Activated T-cell treated with anti-CD3 and anti-CD28 coated beads, Interleukin-2, amount 50 U/mL, for 48 hours (primary cell): ENCODE results near the gene MYO1A.
A peak's percentile ranks its signal among the peaks of the same experiment; 100 is the strongest.

Experiments used
- DNase-seq, 2 experiments: peaks; one replicate each; pipeline ENCODE4 v3.0.0-alpha.2; 2020

The MYO1A gene

DNA sequence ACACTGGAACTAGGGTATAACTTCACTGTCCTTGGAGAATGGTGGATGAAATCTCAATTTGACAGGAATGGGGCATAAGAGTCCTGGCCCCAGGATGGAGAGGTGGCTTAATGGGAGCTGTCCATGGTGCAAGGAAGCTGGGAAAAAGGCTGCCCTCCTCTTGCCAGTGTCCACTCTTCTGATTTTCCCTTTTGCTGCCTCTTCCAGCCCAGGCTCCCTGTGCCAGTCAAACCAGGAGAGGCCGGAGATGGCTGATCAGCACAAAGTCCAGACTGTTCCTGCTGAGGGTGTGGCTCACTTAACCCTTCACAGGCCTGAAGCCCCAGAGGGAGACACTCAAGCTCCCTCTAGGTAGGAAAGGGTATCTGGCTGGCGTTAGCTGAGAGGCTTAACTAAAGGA is at the start of gene MYO1A:
MYO1A (minus strand) TSS at position 240 of the 400 bp plus-strand sequence. CDS start 1,806 bp downstream, outside the sequence.
- no peak for DNase-seq

DNA sequence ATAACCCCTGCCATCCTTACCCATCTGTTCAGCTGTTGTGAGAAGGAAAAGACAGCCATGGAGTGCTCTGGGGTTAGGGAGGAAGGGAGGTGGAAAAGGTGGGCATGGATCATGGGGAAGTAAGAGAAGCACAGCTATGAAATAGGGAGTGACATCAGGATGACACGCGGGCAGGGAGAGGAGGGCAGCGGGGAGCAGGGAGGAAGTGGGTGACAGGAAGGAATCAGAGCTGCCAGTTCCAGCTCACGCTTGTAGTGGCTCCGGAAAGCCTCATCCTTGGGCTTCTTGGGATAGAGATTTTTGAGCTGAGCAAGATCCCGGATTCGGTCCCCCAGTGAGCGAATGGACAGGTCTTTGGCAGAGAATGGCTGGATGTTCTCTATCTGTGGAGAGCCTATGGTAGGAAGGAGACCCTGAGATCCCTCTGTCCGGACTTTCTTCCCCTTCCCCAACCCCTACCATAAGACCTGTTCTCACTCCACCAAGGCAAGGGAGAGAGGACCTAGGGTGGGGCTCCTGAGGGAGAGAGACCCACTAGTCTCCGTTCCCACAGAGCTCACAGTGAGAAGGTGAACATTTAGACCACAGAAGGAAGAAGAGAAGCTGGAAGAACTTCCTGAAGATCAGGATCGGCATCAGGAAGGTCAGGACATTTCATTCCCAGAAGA is 49.3 kb upstream of the MYO1A start:
- no peak for DNase-seq

DNA sequence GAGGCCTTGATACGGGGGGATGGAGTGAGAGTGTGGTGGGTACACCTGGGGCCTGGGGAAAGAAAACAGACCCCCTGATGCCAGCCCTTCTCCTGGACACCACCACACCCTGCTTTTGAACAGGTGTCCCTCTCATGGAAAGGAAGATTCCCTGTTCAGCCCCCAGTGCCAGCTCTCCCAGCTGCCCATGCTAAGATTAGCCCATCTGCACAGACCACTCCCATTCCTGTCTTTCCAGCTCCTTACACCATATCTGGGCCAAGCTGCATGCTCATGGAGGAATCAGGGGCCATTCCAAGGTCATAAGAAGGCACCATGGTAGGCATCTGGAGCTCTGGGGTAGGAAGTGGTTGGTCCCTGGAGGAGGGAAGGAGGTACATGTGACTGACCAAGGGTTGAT is 48.6 kb upstream of the MYO1A start:
- no peak for DNase-seq

DNA sequence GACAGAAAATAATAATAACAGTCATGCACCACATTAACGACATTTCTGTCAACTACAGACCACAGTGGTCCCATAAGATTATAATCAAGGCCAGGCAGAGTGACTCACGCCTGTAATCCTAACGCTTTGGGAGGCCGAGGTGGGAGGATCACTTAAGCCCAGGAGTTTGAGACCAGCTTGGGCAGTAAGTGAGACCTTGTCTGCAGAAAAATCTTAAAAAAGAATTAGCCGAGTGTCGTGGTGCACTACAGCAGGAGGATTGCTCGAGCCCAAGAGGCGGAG is 47.6 kb upstream of the MYO1A start:
- DNase-seq, result no peak

DNA sequence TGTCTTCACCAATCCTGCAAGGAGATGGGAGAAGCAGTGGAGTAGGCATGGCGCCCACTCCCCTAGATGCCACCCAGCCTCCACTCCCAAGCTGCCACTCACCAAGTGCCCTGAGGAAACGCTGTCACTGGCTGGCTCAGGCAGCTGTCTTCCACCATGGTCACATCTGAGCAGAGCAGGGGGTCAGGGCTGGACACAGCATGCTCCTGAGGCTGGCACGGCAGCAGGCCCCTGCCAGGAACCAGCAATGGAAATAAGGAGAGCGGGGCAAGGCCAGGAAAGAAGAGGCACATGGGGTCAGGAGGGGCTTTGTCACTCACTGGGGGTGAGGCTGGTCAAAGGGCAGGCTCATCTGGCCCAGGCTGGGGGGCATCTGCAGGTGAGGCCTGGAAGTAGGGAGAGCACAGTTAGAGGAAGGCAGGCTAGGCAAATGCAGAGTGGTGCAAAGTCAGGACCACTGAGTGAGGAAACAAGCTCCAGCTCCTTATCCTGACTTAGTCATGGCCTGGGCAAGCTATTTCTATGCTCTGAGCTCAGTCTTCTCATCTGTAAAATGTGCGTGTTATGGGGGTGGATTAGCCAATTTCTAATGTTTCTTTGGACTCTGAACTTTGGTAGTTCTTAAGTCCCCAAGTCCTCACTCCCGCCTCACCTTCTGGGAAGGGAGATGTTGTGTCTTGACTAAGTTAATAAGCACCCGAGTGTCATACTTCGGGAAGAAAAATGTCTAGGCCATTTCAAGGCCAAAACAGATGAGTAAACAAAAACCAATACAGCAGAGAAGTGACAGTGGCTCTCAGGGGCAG is 47.0 kb upstream of the MYO1A start:
- DNase-seq, result no peak

DNA sequence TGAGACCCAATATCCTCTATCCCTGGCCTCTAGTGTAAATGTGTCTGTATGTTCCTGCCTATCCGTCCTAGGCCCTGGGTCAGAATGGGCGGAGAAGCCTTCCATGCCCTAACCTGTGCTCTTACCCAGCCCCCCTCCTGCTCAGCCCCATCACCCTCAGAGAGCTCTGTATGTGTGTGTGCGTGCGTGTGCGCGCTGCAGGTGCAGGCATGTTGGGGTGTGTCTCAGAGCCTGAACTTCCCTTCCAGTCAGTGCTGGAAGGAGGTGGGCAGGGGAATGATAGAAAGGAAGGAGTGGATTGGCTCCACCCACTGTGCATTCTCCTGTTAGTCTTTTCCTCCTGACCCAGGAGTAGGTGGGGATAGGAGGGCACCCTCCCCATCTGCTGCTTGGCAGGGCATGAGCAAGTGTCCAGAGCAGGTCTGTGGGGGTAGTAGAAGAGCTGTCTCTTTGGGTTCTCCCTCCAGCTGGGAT is 46.2 kb upstream of the MYO1A start:
- DNase-seq, result no peak

DNA sequence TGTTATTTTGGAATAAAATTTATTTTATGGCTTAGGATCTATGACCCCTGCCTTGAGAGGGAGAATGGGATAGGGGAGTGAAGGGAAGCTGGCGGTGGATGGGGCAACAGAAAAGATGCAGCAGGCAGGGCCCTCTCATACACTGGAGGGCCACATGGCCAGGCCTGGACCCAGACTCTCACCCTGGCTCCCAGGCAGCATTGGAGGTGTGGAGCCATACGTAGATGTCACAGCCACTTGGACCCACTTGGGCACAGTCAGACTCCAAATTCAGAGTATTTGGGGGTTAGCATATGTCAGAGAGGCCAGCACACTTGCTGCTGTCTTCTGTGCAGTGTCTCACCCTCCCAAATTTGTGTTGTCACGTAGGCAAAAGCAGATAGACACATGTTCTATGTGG is 45.5 kb upstream of the MYO1A start:
- no peak for DNase-seq

DNA sequence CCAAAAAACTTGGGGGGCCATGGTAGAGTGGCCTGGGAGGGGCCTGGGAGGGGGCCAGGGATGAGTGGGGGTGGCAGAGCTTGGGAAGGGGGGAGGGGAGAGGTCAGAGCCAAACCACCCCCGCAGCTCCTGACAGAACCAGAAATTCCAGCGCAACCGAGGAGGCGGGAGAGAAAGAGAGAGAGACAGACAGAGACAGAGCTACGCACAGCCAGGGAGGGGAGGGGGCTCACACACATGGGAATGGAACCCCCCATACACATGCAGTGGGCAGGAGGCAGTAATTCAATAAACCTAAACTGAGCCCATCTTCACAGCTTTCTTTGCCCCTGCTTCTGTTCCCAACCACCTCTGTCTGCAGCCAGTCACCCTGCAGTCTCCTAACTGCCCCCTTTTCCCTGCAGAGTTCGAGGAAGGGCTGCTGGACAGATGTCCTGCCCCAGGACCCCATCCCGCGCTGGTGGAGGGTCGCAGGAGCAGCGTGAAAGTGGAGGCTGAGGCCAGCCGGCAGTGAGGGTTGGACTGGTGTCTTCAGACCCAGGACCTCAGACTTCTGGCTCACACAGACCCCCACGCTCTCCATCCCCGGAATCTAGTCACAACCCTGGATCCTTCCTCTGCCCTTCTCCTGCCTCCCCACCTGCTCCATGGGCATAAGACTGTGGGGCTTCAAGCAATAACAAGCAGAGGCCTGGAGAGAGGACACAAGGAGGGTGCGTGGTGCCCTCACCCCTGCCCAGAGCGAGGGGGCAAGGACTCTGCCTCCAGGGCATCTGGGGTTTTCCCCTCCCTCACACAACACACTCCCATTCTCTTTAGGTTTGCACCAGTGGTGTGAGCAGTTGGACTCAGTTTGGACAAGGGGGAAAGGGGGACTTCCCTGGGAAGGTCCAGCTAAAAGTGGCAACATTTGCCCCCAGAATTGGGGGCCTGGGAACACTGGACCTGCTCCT is 44.6 kb upstream of the MYO1A start:
- peak in 1 of 2 experiments; percentile 29 for DNase-seq

DNA sequence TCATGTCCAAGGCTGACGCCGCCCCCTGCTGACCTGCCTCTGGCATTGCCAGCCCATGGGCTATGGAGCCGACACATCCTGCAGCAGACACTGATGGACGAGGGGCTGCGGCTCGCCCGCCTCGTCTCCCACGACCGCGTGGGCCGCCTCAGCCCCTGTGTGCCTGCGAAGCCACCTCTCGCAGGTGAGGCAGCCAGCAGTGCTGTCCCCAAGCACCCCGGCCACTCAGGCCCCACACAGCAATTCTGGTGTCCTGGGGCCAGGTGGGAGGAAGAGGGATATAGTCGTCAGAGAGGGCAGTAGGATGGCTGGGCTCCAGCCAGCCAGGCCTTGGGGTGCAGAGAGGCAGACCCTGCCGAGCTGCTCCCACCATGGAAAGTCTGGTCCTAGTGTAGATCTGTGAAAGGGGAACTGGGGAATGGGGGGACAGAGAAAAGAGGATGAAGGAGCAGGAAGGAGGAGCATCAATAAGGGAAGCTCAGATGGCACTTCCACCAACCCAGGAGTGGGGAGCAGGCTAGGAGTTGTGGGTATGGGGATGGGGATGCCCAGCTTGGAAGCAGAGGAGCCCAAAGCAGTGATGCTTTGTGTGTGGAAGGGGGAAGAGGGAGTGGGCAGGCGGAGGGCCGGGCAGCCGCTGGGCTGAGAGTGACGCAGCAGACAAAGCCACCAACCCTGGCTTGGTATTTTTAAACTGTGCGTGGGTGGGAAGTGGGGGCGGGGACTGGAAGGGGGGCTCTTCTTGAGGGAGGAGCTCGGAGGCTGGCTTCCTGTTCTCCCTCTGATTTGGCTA is 43.7 kb upstream of the MYO1A start:
- DNase-seq, result peak; percentile 85 to 86

DNA sequence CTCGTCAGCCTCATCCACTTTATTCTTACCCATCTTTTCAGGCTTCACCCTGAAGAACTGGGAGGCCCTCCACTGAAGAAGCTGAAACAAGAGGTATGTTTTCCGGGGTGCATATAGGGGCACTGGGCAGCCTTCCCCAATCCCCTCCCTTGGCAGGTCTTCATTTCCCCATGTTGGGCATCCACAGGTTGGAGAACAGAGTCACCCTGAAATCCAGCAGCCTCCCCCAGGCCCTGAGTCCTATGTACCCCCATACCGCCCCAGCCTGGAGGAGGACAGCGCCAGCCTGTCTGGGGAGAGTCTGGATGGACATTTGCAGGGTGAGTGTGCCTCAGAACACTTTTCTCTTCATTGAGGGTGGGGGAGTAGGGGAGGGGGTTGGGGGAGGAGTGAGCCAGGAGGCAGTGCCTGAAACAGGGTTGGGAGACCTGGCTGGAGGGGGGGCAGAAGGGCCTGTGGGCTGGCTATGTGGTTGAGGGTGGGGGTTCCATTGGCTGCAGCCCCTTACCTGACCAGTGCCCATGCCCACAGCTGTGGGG is 43.0 kb upstream of the MYO1A start:
- no peak for DNase-seq

DNA sequence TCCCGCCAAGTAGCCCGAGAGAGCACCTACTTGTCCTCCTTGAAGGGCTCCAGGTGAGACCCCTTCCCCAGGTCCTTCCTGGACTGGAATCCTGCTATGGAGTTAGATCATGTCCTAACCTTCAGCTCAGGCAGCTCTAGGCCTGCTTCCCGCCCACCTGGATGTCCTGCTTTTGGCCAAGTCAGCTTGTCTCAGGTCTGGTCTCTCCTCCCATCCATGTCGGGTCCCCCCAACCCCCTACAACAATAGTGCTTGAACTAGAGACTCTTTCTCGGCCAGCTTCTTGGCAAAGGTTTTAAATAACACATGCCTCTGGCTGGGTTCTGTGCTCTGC is 42.6 kb upstream of the MYO1A start:
- DNase-seq, result no peak

DNA sequence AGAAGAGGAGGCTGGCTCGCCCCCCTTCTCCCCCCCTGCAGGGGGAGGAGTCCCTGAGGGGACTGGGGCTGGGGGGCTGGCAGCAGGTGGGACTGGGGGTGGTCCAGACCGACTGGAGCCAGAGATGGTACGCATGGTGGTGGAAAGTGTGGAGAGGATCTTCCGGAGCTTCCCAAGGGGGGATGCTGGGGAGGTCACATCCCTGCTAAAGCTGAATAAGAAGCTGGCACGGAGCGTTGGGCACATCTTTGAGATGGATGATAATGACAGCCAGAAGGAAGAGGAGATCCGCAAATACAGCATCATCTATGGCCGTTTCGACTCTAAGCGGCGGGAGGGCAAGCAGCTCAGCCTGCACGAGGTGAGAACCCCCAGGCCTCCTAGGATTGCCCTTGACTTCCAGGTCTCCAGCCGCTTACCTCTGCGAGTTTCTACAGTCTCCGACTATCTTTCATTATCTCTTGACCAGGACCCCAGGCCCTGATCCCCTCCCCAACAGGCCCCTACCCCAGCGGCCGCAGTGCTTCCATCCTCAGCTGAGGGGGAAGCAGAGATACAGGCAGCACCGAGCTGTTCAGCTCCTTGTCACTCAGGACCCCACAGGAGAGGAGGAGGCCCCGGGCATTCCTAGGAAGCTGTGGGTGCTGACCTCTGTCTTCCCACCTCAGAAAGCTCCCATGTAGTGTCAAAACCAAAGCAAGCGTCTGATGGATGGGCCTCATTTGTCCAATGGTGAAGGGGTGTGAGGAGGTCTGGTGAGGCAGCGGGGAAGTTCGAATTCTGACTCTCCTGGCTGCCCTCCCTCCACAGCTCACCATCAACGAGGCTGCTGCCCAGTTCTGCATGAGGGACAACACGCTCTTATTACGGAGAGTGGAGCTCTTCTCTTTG is 42.0 kb upstream of the MYO1A start:
- DNase-seq, result no peak

DNA sequence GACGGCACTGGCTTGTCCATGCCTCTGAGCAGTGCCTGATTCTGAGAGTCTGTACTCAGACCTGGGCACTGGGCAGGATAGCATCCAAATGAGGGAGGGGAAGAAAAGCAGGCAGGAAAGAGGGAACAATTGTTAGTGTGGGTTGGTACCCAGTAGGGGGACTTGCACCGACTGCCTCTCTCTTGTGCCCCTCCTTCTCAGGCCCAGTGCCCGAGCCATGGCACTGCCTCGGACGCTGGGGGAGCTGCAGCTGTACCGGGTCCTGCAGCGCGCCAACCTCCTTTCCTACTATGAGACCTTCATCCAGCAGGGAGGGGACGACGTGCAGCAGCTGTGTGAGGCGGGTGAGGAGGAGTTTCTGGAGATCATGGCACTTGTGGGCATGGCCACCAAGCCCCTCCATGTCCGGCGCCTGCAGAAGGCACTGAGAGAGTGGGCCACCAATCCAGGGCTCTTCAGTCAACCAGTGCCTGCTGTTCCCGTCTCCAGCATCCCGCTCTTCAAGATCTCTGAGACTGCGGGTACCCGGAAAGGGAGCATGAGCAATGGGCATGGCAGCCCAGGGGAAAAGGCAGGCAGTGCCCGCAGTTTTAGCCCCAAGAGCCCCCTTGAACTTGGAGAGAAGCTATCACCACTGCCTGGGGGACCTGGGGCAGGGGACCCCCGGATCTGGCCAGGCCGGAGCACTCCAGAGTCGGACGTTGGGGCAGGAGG is 41.2 kb upstream of the MYO1A start:
- no peak for DNase-seq

DNA sequence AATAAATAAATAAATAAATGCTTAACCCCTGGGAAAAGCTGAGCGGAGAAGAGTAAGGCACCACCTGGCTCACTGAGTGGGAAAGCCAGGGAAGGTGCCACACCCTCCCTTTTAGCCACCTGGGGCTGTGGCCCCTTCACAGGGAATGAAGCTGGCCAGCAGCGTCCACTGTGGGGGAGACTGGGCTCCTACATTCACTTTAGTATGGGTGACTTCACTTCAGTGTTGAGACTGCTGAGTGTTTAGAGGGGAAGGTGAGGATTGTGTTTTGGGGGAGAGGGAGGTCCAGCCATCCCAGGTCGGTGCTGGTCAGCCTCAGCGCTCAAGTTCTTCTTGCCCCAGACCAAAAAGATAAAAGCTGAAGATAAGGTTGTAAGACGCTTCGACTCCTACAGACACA is 40.6 kb upstream of the MYO1A start:
- no peak for DNase-seq

DNA sequence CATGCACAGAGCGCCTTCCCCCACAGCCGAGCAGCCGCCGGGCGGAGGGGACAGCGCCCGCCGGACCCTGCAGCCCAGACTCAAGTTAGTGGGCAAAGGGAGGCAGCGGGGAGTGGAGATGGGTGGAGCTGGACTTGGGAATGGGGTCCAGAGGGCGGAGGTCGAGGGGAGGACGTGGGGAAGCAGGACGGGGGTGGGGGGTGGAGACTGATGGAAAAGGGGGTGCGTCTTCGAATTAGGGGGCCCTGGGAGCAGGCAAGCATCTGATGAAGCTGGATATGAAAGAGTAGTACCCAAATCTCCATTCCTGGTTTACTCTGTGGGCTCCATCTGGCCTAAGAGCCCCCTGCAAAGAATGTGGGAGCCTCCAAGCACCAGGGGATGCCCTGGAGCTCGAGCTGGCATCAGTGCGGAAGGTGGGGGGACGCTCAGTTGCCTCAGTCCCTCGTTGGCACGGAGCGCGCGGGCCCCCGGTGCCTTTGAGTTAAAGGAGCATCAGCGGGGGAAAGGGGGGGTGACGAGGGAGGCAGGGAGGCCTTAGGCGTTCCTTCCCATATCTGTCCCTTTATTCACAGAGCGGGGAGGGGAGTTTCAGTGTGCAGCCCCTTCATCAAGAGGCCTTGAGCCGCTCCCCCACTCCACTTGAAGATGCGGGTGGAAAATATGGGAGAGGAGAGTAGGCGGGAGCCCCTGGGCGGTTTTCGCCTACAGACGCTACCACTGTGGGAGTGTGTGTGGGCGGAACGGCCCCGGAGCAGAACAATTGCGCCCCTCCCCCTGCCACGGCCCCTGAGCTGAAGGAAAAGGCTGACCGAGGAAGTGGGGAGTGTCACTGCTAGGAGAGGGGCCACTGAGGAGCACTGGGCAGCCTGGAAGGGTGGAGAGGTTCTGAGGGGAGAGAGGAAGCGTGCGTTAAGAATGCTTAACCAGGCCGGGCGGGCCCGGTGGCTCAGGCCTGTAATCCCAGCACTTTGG is 39.6 kb upstream of the MYO1A start:
- DNase-seq, result peak; percentile 65 to 71

DNA sequence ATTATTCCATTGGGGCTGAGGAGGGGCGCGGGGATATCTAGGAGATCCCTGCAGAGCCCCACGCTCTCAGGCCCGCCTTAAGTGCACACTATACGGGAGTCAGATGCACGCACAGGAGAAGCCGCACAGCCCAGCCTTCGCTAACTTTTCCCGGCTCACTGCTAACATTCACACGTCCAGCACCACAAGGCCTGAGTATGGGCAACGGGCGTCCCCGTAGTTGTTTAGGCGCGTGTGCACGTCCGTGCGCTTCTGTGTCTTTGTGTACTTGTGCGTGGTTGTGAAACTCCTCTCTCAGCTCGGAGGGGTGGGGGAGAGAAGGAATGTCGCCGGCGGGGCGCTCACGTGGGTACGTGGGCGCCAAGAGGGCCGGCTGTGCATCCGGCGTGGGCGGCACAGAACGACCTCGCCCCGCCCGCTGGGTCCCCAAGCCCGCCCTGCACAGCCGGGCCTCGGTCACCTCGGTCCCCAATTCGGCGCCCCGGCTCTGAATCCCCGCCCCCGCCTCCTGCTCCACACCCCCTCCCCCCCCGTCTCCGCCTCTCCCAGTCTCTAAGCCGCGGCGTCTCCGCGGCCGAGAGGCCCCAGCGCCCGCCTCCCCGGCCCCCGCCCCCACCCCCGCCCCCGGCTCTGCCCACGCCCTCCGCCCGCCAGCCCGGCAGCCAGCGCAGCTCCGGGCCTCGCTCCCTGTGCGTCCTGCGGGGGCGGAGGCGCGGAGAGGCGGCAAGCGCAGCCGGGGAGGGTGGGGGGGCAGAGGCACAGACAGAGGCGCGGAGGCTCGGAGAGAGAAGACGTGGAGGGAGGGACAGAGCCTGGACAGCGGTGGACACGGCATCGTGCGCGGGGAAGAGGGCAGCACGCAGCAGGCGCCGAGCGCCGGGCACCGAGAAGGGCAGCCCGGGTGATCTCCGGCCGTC is 38.7 kb upstream of the MYO1A start, which contains the start of gene NAB2:
NAB2 (plus strand) TSS at position 761 of the 917 bp plus-strand sequence. CDS start 158 bp downstream, outside the sequence.
- peak; percentile 86 to 90 for DNase-seq

DNA sequence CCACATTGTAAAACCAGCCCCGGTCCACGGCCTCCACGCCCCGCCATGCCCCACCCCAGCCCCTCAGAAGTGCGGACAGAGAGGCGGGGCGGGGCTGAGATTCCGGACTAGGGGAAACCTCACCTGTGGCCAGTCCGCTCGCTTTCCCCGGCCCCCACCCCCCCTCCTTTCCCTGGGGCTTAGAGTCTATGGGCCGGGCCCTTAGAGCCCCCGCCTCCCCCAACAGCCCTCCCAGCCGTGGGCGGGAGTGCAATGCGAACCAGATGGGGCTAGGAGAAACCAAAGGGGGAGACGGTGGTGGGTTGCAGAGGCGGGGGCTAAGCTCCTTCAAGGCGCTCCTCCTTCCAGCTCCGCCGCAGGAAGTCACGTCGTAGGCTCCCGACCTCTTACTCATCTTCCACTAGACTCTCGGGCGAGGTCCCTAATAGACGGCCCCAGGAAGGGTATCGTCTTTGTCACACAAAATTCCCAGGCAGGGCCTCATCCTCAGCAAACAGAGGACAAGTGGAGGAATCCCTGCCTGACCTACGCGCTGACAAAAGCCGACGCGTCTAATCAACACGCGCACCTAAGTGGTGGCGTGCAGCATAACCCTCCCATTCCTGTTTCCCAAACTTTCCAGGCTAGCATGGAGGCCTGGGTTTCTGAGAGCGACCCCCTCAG is 37.9 kb upstream of the MYO1A start:
- DNase-seq, result peak; percentile 90
